Tibial artery (tissue), 4 donors: ENCODE measurements around the gene STAT3.

Source experiments
- DNase-seq, 2 donors: peaks; one replicate each; pipeline ENCODE4 v3.0.0-alpha.2; 2019
- H3K27ac ChIP-seq, 2 donors: fragments of 200-600 bp; sonication (generic) in 1 of 2; 1 replicate in 1 of 2; 2 replicates in 1 of 2; pipeline ENCODE4 v1.5.1; 2018 to 2019; ENCODE audit warnings: mild to moderate bottlenecking in 1 of 2
- H3K27me3 ChIP-seq, 2 donors: fragments of 200-600 bp; sonication (generic) in 1 of 2; one replicate each; pipeline versions ENCODE4 v1.5.1 to v1.6.0; 2016 to 2019
- H3K36me3 ChIP-seq, 3 donors: fragments of 200-600 bp; sonication (generic) in 2 of 3; one replicate each; pipeline ENCODE4 v1.5.1; 2016 to 2019; ENCODE audit warnings: mild to moderate bottlenecking in 2 of 3
- H3K4me1 ChIP-seq, 4 donors: fragments of 200-600 bp; sonication (generic) in 2 of 4; 1 replicate in 3 of 4; 2 replicates in 1 of 4; pipeline ENCODE4 v1.5.1; 2016 to 2019
- H3K4me3 ChIP-seq, 2 donors: fragments of 200-600 bp; sonication (generic) in 1 of 2; 1 replicate in 1 of 2; 2 replicates in 1 of 2; pipeline ENCODE4 v1.5.1; 2018 to 2019; ENCODE audit warnings: mild to moderate bottlenecking in 2 of 2
- H3K9me3 ChIP-seq, 3 donors: fragments of 200-600 bp; sonication (generic) in 1 of 3; one replicate each; pipeline ENCODE4 v1.5.1; 2016 to 2019
- CTCF ChIP-seq, 2 experiments: fragments of 200-600 bp in 1 of 2; fragments of 450-650 bp in 1 of 2; IDR thresholded peaks; one replicate each; pipeline ENCODE4 v1.5.1; 2017 to 2019; ENCODE audit warnings: antibody characterized with exemption in 2 of 2, mild to moderate bottlenecking in 1 of 2, moderate library complexity in 1 of 2
- intact Hi-C: fragments of 100-400 bp; cut with DNase I; formaldehyde crosslinking; loops from one replicate; pipeline ENCODE4 v1.15.0; 2023; ENCODE audit warnings: low total_unique reads

The STAT3 gene

GRCh38 chr17:42313773-42314566 is 74.3 kb downstream of the STAT3 start:
- TF ChIP-seq CTCF (IDR thresholded peaks at IDR 0.05) = no peak
- H3K4me3 ChIP-seq = no peak overlapping the region
- H3K27ac ChIP-seq = peak overlapping the region; percentile 28 to 83
- no peaks in the 10 kb centered on the region for H3K27me3 ChIP-seq
- peaks cover 33 to 82% (median 73%) of the 10 kb centered on the region in 3 donors for H3K36me3 ChIP-seq
- intact Hi-C loops = no loop called here
- H3K9me3 ChIP-seq = no peaks in the 10 kb centered on the region
- no peak for DNase-seq
- H3K4me1 ChIP-seq = peaks cover 12 to 29% (median 19%) of the 10 kb centered on the region in 4 donors

- H3K36me3 ChIP-seq = peaks cover 33 to 82% (median 73%) of the 10 kb centered on the region in 3 donors
Measured at GRCh38 chr17:42313389-42313772, 74.9 kb downstream of the STAT3 start.

GRCh38 chr17:42312285-42313130 is 75.7 kb downstream of the STAT3 start:
- DNase-seq = peak; percentile 83 to 95

More at GRCh38 chr17:42313389-42313772, 74.9 kb downstream of the STAT3 start:
- H3K27me3 ChIP-seq = no peaks in the 10 kb centered on the region
- intact Hi-C loops = no loop called here
- H3K27ac ChIP-seq = peak overlapping the region; percentile 28 to 83
- H3K9me3 ChIP-seq = no peaks in the 10 kb centered on the region
- no peak for DNase-seq
- H3K4me3 ChIP-seq = no peak overlapping the region
- peaks cover 12 to 31% (median 19%) of the 10 kb centered on the region in 4 donors for H3K4me1 ChIP-seq
- no peak for TF ChIP-seq CTCF (IDR thresholded peaks at IDR 0.05)

GRCh38 chr17:42312035-42312284 is 76.3 kb downstream of the STAT3 start:
- H3K4me1 ChIP-seq = peaks cover 12 to 31% (median 19%) of the 10 kb centered on the region in 4 donors
- H3K36me3 ChIP-seq = peaks cover 36 to 82% (median 73%) of the 10 kb centered on the region in 3 donors
- peak overlapping the region; percentile 7 to 29 for H3K4me3 ChIP-seq
- H3K9me3 ChIP-seq = no peaks in the 10 kb centered on the region
- DNase-seq = no peak
- no peaks in the 10 kb centered on the region for H3K27me3 ChIP-seq
- intact Hi-C loops = no loop called here
- TF ChIP-seq CTCF (IDR thresholded peaks at IDR 0.05) = no peak
- H3K27ac ChIP-seq = peak overlapping the region; percentile 83 to 84

More at GRCh38 chr17:42312285-42313130, 75.7 kb downstream of the STAT3 start:
- intact Hi-C loops = no loop called here
- peaks cover 12 to 31% (median 19%) of the 10 kb centered on the region in 4 donors for H3K4me1 ChIP-seq
- peaks cover 36 to 82% (median 73%) of the 10 kb centered on the region in 3 donors for H3K36me3 ChIP-seq
- H3K4me3 ChIP-seq = peak overlapping the region; percentile 7 to 29
- H3K27ac ChIP-seq = peak overlapping the region; percentile 83 to 84
- H3K27me3 ChIP-seq = no peaks in the 10 kb centered on the region
- H3K9me3 ChIP-seq = no peaks in the 10 kb centered on the region
- peak; percentile 64 to 68 for TF ChIP-seq CTCF (IDR thresholded peaks at IDR 0.05)

GRCh38 chr17:42311240-42312034 is 76.8 kb downstream of the STAT3 start:
- peak; percentile 96 for DNase-seq
- Histone ChIP-seq H3K27ac (peak overlapping the region; percentile 83 to 84), H3K27me3 (no peaks in the 10 kb centered on the region), H3K9me3 (no peaks in the 10 kb centered on the region), H3K4me1 (peaks cover 12 to 31% (median 19%) of the 10 kb centered on the region in 4 donors), H3K4me3 (peak overlapping the region; percentile 7 to 29), H3K36me3 (peaks cover 36 to 82% (median 73%) of the 10 kb centered on the region in 3 donors)
- no peak for TF ChIP-seq CTCF (IDR thresholded peaks at IDR 0.05)
- intact Hi-C loops = no loop called here
